Embryonic facial prominence (tissue), 1 donor: ENCODE measurements around the gene PRPF38A.

Source experiments
- DNase-seq: peaks from one replicate; pipeline ENCODE4 v3.0.0-alpha.2; 2016; ENCODE audit errors: extremely low spot score

The PRPF38A gene

GRCh38 chr1:52461821-52462220 is 57.4 kb downstream of the PRPF38A start:
- no peak for DNase-seq

DNA sequence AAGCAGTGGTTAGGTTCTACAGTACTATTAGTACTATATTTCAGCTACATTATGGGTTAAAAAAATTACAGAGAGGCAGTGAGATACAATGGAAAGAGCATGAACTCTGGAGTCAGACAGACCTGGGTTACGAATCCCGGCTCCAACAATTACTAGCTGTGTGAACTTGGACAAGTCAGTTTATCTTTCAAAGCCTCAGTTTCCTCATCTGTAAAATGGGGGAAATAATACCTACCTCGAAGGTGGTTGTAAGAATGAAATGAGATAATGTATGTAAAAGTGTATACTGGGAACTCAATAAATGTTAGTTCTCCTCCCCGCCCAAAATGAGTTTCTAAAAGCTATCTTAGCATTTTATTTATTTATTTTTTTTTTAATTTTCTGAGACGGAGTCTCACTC is 59.5 kb downstream of the PRPF38A start:
- no peak for DNase-seq

DNA sequence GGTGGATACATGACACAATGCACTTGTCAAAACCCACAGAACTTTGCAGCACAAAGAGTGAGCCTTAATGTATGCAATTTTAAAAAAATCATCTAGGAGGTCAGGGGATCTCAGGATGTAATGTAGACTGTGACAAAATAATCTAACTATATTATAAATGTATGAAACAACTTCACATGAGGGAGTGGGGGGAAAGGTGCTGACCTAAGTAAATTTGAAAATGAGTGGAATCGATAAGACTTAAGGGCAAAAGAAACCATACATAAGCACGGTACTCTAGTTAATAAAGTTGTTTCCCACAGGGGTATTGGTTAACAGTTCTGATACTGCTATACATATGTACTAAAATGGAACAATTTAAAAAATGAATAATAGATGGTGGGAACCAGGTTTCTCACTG is 64.7 kb downstream of the PRPF38A start:
- DNase-seq: no peak
